ENCODE measurements around the gene GPATCH1.

The GPATCH1 gene

DNA sequence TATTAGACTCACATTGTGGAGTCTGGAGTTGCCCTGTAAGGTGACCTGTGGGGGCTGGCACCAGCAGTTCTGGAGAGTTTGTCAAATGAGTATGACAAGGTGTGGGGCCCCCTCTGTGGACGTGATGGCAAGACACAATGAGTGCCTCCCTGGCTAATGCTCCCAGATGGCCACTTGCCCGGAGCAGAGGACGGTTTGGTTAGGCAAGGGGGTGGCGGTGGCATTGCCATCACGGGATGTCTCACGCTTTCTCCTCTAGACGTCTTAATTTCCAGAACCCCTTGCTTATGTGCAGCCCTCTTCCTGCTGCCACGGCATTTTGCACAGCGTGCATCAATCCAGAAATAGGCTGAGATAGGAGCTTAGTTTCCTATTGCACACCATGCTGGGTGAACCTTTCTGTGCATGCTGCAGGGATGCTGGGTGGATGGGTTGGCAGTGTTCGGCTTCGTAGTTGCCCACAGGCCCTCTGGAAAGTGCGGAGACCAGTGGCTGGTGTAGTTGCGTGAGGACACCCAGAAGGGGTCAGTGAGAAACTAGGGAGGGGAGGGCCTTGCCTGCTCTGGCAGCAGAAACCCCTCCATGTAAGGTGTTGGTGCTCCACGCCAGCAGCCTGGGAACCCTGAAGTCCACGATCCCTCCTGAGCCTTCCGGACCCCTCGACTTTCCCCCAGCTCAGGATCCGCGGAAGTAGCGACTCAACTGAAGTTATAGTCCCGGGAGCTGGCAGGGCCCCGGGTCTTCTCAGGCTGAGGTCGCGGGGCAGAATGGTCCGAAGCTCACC lies 95.1 kb downstream of the GPATCH1 start:
- no peak for DNase-seq (ENCODE audit: low read depth, low spot score)
- H3K4me3 ChIP-seq (ENCODE audit: low read length): peak overlapping the region; percentile 83

DNA sequence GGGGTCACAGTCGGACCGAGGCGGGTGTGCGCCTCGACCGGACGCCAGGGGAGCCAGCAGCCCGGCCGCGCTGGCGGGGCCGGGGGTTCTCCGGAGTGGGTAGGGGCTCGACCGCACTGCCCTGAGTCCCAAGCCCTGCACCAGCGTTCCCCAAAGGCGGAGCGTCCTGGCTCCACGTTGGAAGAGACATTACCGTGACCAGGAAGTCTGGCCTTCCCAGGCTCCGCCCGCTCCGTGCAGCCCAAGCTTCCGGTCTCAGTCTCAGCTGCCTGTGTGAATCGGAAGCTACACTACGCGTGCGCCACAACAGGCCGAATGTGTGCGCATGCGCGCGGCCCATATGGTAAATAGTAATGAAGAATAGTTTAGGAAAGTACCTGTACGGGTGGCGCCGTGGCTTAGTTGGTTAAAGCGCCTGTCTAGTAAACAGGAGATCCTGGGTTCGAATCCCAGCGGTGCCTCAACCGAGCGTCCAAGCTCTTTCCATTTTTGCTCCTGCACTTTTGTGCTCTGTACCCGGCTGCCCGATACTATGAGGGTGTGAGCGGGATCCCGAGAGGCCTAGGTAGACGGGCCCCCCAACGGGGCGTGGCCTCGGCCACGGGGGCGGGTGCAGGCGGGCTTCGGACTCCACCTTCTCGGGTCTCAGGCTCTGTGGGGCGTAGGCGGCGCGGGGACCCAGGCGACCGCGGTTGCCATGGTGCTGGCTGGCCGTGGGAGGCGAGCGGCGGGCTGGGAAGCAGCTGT lies 95.9 kb downstream of the GPATCH1 start:
- peak overlapping the region; percentile 83 for H3K4me3 ChIP-seq (ENCODE audit: low read length)
- DNase-seq (ENCODE audit: low read depth, low spot score): peak; percentile 95

DNA sequence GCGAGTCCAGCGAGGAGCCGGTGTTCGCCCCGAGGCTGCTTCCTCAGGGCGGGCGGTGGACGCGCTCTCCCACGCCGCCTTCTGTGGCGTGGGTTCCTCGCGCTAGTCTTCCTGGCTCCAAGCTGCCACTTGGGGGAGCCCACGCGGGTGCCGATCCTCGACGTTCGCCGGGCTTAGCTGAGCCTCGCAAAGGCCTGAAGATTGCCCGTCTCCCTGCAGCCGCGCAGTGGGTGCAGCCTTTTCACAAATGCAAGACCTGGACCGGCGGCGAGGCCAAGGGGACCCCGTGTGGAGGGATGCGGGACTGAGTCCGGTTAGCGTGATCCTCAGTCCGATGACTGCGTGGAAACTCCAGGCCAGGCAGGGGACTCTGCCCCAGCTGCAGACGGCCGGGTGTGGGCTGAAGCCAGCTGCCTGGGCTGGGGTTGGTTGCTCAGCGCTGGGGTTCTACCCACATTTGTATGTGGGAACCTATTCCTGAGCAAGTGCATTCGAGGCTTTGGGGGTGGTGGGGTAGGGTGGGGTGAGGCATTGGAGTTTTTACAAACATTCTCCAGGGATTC lies 96.5 kb downstream of the GPATCH1 start:
- peak overlapping the region; percentile 83 for H3K4me3 ChIP-seq (ENCODE audit: low read length)
- no peak for DNase-seq (ENCODE audit: low read depth, low spot score)

Data from Jurkat, Clone E6-1 (cell line).